ENCODE data around the gene NPC1.

Gene NPC1

GRCh38 chr18:23545247-23545789 lies 41.0 kb downstream of the NPC1 start:
- no peak for DNase-seq

GRCh38 chr18:23542461-23542860 lies 43.8 kb downstream of the NPC1 start:
- no peak for DNase-seq

GRCh38 chr18:23541349-23542093 lies 44.8 kb downstream of the NPC1 start:
- no peak for DNase-seq

- DNase-seq = no peak
Observed at GRCh38 chr18:23540867-23541266, 45.4 kb downstream of the NPC1 start.

GRCh38 chr18:23539911-23540525 lies 46.3 kb downstream of the NPC1 start:
- no peak for DNase-seq

- DNase-seq = no peak
Observed at GRCh38 chr18:23539296-23539695, 47.0 kb downstream of the NPC1 start.

GRCh38 chr18:23538870-23539269 lies 47.4 kb downstream of the NPC1 start:
- DNase-seq = no peak

- no peak for DNase-seq
Observed at GRCh38 chr18:23538001-23538400, 48.3 kb downstream of the NPC1 start.

GRCh38 chr18:23537274-23537673 lies 49.0 kb downstream of the NPC1 start:
- no peak for DNase-seq

GRCh38 chr18:23536204-23536603 lies 50.1 kb downstream of the NPC1 start:
- no peak for DNase-seq

GRCh38 chr18:23534276-23534675 lies 52.0 kb downstream of the NPC1 start:
- no peak for DNase-seq

- no peak for DNase-seq
Observed at GRCh38 chr18:23532848-23533247, 53.5 kb downstream of the NPC1 start.

GRCh38 chr18:23531912-23532311 lies 54.4 kb downstream of the NPC1 start:
- no peak for DNase-seq

GRCh38 chr18:23530195-23530594 lies 56.1 kb downstream of the NPC1 start:
- DNase-seq = no peak

GRCh38 chr18:23529604-23530003 lies 56.7 kb downstream of the NPC1 start:
- DNase-seq = no peak

- no peak for DNase-seq
Observed at GRCh38 chr18:23528580-23529472, 57.5 kb downstream of the NPC1 start.

GRCh38 chr18:23526501-23527063 lies 59.7 kb downstream of the NPC1 start:
- no peak for DNase-seq

GRCh38 chr18:23524213-23524707 lies 62.0 kb downstream of the NPC1 start:
- no peak for DNase-seq

- no peak for DNase-seq
Observed at GRCh38 chr18:23523429-23524212, 62.7 kb downstream of the NPC1 start.

GRCh38 chr18:23521907-23522306 lies 64.4 kb downstream of the NPC1 start:
- DNase-seq = no peak

GRCh38 chr18:23521271-23521670 lies 65.0 kb downstream of the NPC1 start:
- DNase-seq = no peak

- no peak for DNase-seq
Observed at GRCh38 chr18:23519734-23520133, 66.6 kb downstream of the NPC1 start.
